Gastroesophageal sphincter (tissue), 3 donors: ENCODE data around the gene ORM2.

ENCODE experiments used
- CTCF ChIP-seq, 4 experiments: fragments of 200-600 bp in 2 of 4; fragments of 450-650 bp in 2 of 4; sonication (generic) in 1 of 4; IDR thresholded peaks; one replicate each; pipeline ENCODE4 v1.5.1; 2017 to 2019; ENCODE audit warnings: antibody characterized with exemption in 4 of 4, mild to moderate bottlenecking in 2 of 4, moderate library complexity in 2 of 4
- EP300 ChIP-seq: sonication (generic); formaldehyde crosslinking; IDR thresholded peaks from one replicate; pipeline ENCODE4 v1.6.1; 2017; ENCODE audit warnings: antibody characterized with exemption, mild to moderate bottlenecking
- POLR2A ChIP-seq, 2 donors: fragments of 450-650 bp; IDR thresholded peaks; one replicate each; pipeline ENCODE4 v1.6.1; 2017; ENCODE audit warnings: antibody characterized with exemption in 2 of 2, mild to moderate bottlenecking in 2 of 2, moderate library complexity in 1 of 2
- POLR2AphosphoS5 ChIP-seq: sonication (generic); formaldehyde crosslinking; IDR thresholded peaks from one replicate; pipeline ENCODE4 v1.6.1; 2017; ENCODE audit warnings: antibody characterized with exemption

- TF ChIP-seq POLR2A (IDR thresholded peaks at IDR 0.05) (no peak), CTCF (IDR thresholded peaks at IDR 0.05) (no peak), POLR2AphosphoS5 (peak; percentile 45), EP300 (no peak)
These were observed 19.3 kb downstream of the ORM2 start for GRCh38 chr9:114348906-114349482.
